Skeletal muscle tissue (tissue), 4 donors: ENCODE measurements around the gene CTSS. TPM values are rescaled to one million over a fixed set of nuclear protein-coding genes. Genes with fewer than 3 reads are reported as not detected.
A peak's percentile ranks its signal among the peaks of the same experiment; 100 is the strongest.
"Not testable (repeated sequence)": the region's sequence is repeated elsewhere in the genome, so short reads cannot be mapped to it uniquely, and the experiment has no call there.

Source experiments
- H3K27ac ChIP-seq: one replicate; pipeline ENCODE4 v1.7.0; 2013; ENCODE audit warnings: mild to moderate bottlenecking, low read depth, low read length, inconsistent platforms
- H3K27me3 ChIP-seq, 3 donors: one replicate each; pipeline ENCODE4 v1.7.0; 2013; ENCODE audit warnings: low read length in 3 of 3; ENCODE audit not compliant: control insufficient read depth in 3 of 3, insufficient read depth in 3 of 3
- H3K36me3 ChIP-seq, 3 donors: one replicate each; pipeline ENCODE4 v1.7.0; 2013; ENCODE audit warnings: low read length in 3 of 3; ENCODE audit not compliant: control insufficient read depth in 3 of 3, insufficient read depth in 3 of 3
- H3K4me1 ChIP-seq, 3 donors: one replicate each; pipeline ENCODE4 v1.7.0; 2013; ENCODE audit warnings: low read length in 3 of 3, mild to moderate bottlenecking in 3 of 3; ENCODE audit not compliant: control insufficient read depth in 3 of 3, insufficient read depth in 3 of 3
- H3K4me3 ChIP-seq, 3 donors: one replicate each; pipeline ENCODE4 v1.7.0; 2013; ENCODE audit warnings: low read length in 3 of 3
- H3K9ac ChIP-seq, 3 donors: one replicate each; pipeline ENCODE4 v1.7.0; 2013; ENCODE audit warnings: low read length in 3 of 3, mild to moderate bottlenecking in 3 of 3, moderate library complexity in 2 of 3, low read depth in 1 of 3
- H3K9me3 ChIP-seq, 3 donors: one replicate each; pipeline ENCODE4 v1.7.0; 2013; ENCODE audit warnings: low read length in 3 of 3; ENCODE audit not compliant: control insufficient read depth in 3 of 3
- total RNA-seq: library from RNA; depleted of rRNA; stranded (reverse); fragments of >200 nt; gene quantifications from one replicate; pipeline ENCODE4 v1.2.3, GENCODE V29; 2014
- donor health status: Osteomylitis.

The CTSS gene
- total RNA-seq, 1 donor from 2014 or later: 29.2 TPM

GRCh38 chr1:150718225-150718891 is 47.2 kb downstream of the CTSS start:
- Histone ChIP-seq H3K4me3 (no peak overlapping the region), H3K36me3 (no peaks in the 10 kb centered on the region), H3K9me3 (no peaks in the 10 kb centered on the region), H3K27ac (no peak overlapping the region), H3K4me1 (no peaks in the 10 kb centered on the region), H3K9ac (no peak overlapping the region), H3K27me3 (no peaks in the 10 kb centered on the region)

DNA sequence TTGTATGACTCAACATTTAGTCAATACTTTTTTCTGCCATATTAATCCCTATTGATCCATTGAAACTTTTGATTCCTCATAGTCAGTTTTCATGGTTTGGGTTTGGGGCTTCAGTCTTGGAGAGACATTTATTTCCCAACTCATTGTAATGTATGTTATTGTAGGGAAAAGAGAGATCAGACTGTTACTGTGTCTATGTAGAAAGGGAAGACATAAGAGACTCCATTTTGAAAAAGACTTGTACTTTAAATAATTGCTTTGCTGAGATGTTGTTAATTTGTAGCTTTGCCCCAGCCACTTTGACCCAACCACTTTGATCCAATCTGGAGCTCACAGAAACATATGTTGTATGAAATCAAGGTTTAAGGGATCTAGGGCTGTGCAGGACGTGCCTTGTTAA is 56.5 kb downstream of the CTSS start:
- not testable (repeated sequence) for H3K9ac ChIP-seq, H3K27me3 ChIP-seq, H3K4me3 ChIP-seq, H3K9me3 ChIP-seq, H3K4me1 ChIP-seq, H3K27ac ChIP-seq, H3K36me3 ChIP-seq

DNA sequence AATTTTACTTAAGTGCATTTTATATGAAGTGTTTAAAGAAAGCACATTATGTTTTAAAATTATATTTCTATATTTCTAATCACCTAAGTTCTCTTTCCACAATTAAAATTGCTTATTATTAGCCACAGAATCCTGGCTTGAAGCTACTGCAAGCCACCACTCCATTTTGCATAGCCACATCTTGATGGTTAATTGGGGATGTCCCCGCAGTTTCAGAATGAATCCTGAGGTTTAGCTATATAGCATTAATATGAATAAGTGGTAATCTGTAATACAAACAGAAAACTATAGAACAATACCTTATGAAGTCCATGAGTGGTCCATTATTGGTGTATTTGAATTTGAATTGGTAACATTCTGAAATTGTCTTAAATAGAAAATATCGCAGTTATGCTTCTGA is 57.0 kb downstream of the CTSS start:
- H3K27me3 ChIP-seq: no peaks in the 10 kb centered on the region
- no peaks in the 10 kb centered on the region for H3K36me3 ChIP-seq
- H3K9ac ChIP-seq: no peak overlapping the region
- H3K4me3 ChIP-seq: no peak overlapping the region
- no peaks in the 10 kb centered on the region for H3K9me3 ChIP-seq
- no peaks in the 10 kb centered on the region for H3K4me1 ChIP-seq
- H3K27ac ChIP-seq: no peak overlapping the region

GRCh38 chr1:150706091-150706490 is 59.5 kb downstream of the CTSS start:
- Histone ChIP-seq H3K36me3 (no peaks in the 10 kb centered on the region), H3K9ac (no peak overlapping the region), H3K27ac (no peak overlapping the region), H3K4me3 (no peak overlapping the region), H3K4me1 (no peaks in the 10 kb centered on the region), H3K27me3 (no peaks in the 10 kb centered on the region), H3K9me3 (no peaks in the 10 kb centered on the region)

DNA sequence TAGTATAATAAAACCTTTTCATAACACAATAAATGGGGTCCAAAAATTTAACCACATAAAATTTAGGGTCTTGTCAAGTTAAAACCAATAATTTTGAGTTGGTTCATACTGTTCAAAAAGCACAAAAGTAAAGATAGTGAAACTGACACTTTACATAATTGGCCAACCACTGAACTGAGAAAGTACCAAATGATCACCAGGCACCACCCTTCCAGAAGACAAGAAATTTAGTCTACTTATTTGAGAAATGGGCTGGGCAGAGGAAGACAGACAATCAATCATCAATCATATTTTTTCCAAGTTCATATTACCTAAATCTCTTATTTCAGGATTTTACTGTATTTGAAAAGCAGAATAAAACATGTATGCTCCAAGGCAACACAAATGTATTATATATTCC is 62.2 kb downstream of the CTSS start:
- no peak overlapping the region for H3K27ac ChIP-seq
- H3K4me3 ChIP-seq: no peak overlapping the region
- no peaks in the 10 kb centered on the region for H3K4me1 ChIP-seq
- H3K9ac ChIP-seq: no peak overlapping the region
- H3K36me3 ChIP-seq: no peaks in the 10 kb centered on the region
- H3K9me3 ChIP-seq: no peaks in the 10 kb centered on the region
- no peaks in the 10 kb centered on the region for H3K27me3 ChIP-seq

- Histone ChIP-seq H3K9me3 (no peaks in the 10 kb centered on the region), H3K9ac (peak within 1 kb of the TSS; percentile 76 to 87 (median 82)), H3K4me3 (peak within 1 kb of the TSS; percentile 86 to 92 (median 86))
Measured at GRCh38 chr1:150696995-150697927, 68.3 kb downstream of the CTSS start, which contains the start of gene GOLPH3L. GOLPH3L (minus strand) TSS chr1:150697154; CDS start chr1:150694838, 2,316 bp downstream.

GRCh38 chr1:150696590-150696989 is 69.0 kb downstream of the CTSS start:
- Histone ChIP-seq H3K9me3 (no peaks in the 10 kb centered on the region), H3K9ac (peak overlapping the region; percentile 76 to 87 (median 82)), H3K4me1 (peaks cover 0 to 6% (median 0%) of the 10 kb centered on the region in 3 donors), H3K27me3 (no peaks in the 10 kb centered on the region), H3K4me3 (peak overlapping the region; percentile 86 to 92 (median 86)), H3K36me3 (peaks cover 4 to 21% (median 20%) of the 10 kb centered on the region in 3 donors), H3K27ac (peak overlapping the region; percentile 68)

More at GRCh38 chr1:150696995-150697927, 68.3 kb downstream of the CTSS start, which contains the start of gene GOLPH3L:
- peaks cover 0 to 6% (median 0%) of the 10 kb centered on the region in 3 donors for H3K4me1 ChIP-seq
- peaks cover 4 to 20% (median 17%) of the 10 kb centered on the region in 3 donors for H3K36me3 ChIP-seq
- peak within 1 kb of the TSS; percentile 68 for H3K27ac ChIP-seq
- H3K27me3 ChIP-seq: no peaks in the 10 kb centered on the region

DNA sequence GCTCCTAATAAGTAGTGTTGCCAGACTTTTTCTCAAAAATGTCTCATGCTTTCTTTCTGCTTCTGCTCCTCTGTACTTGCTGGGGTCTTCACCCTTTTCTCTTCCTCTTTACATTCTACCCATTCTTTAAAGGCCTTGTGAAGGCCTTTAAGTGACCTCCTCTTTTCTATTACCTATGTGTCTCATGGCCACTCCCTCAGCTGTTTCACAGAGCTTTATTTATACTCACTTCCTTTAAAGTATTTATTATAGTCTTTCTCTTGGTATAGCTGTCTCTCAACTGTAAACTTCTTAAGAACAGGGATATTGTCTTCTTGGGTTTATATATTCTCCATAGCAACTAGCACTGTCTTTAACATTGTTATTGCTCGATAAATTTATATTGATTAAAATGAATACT is 69.4 kb downstream of the CTSS start:
- no peaks in the 10 kb centered on the region for H3K27me3 ChIP-seq
- no peak overlapping the region for H3K27ac ChIP-seq
- peaks cover 0 to 6% (median 0%) of the 10 kb centered on the region in 3 donors for H3K4me1 ChIP-seq
- H3K9ac ChIP-seq: peak overlapping the region; percentile 1 to 36 (median 8)
- H3K36me3 ChIP-seq: peaks cover 4 to 25% (median 20%) of the 10 kb centered on the region in 3 donors
- peak overlapping the region; percentile 22 to 92 (median 86) for H3K4me3 ChIP-seq
- H3K9me3 ChIP-seq: no peaks in the 10 kb centered on the region

GRCh38 chr1:150695561-150695960 is 70.0 kb downstream of the CTSS start:
- H3K4me1 ChIP-seq: peaks cover 0 to 6% (median 0%) of the 10 kb centered on the region in 3 donors
- no peak overlapping the region for H3K27ac ChIP-seq
- peak overlapping the region in 1 of 3 donors; percentile 16 for H3K9ac ChIP-seq
- peaks cover 6 to 25% (median 20%) of the 10 kb centered on the region in 3 donors for H3K36me3 ChIP-seq
- H3K9me3 ChIP-seq: no peaks in the 10 kb centered on the region
- H3K4me3 ChIP-seq: no peak overlapping the region
- no peaks in the 10 kb centered on the region for H3K27me3 ChIP-seq

DNA sequence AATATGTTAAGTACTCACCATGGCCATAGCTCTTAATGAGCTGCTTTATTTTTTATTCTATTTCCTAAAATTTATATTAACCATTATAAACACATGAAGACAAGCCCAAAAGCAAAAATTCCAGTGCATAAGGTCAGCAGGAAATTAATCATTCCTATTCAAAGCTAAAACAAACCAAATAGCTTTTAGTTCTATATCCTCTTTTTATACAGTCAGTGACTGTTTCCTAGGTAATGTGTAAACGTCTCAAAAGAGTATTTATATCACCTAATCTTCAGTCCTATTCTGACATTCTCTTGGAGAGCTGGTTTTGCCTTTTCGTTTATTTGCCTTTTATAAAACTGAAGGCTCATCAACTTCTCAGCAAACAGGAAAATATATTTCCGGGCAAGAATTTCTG is 72.9 kb downstream of the CTSS start:
- peaks cover 0 to 6% (median 4%) of the 10 kb centered on the region in 3 donors for H3K4me1 ChIP-seq
- no peak overlapping the region for H3K9ac ChIP-seq
- H3K4me3 ChIP-seq: no peak overlapping the region
- no peaks in the 10 kb centered on the region for H3K27me3 ChIP-seq
- no peak overlapping the region for H3K27ac ChIP-seq
- H3K9me3 ChIP-seq: no peaks in the 10 kb centered on the region
- peaks cover 9 to 30% (median 25%) of the 10 kb centered on the region in 3 donors for H3K36me3 ChIP-seq
